BLaER1 treated with 17β-estradiol and CSF1 and Interleukin-3, amounts not matched to agents 10 nM and 100 nM (cell line): ENCODE data around the gene UROC1.

Source experiments
- H3K27ac ChIP-seq, 11 experiments: shearing (Covaris generic); formaldehyde crosslinking; 2 replicates each; pipeline ENCODE4 v1.8.1; 2022
- H3K27me3 ChIP-seq, 11 experiments: shearing (Covaris generic); formaldehyde crosslinking; 2 replicates each; pipeline ENCODE4 v1.8.1; 2022
- H3K36me3 ChIP-seq, 11 experiments: shearing (Covaris generic); formaldehyde crosslinking; 2 replicates each; pipeline ENCODE4 v1.8.1; 2022
- H3K4me1 ChIP-seq, 10 experiments: shearing (Covaris generic); formaldehyde crosslinking; 2 replicates each; pipeline ENCODE4 v1.8.1; 2022
- H3K4me2 ChIP-seq, 11 experiments: shearing (Covaris generic); formaldehyde crosslinking; 2 replicates each; pipeline ENCODE4 v1.8.1; 2022
- H3K4me3 ChIP-seq, 10 experiments: shearing (Covaris generic); formaldehyde crosslinking; 2 replicates each; pipeline ENCODE4 v1.8.1; 2022
- H3K9ac ChIP-seq, 11 experiments: shearing (Covaris generic); formaldehyde crosslinking; 2 replicates each; pipeline ENCODE4 v1.8.1; 2022
- H3K9me3 ChIP-seq, 11 experiments: shearing (Covaris generic); formaldehyde crosslinking; replicated peaks in 1 of 11; 2 replicates each; pipeline ENCODE4 v1.8.1; 2022
- H4K20me1 ChIP-seq, 11 experiments: shearing (Covaris generic); formaldehyde crosslinking; 2 replicates each; pipeline ENCODE4 v1.8.1; 2022
- Cebpa-rat ChIP-seq, 11 experiments: shearing (Covaris generic); IDR thresholded peaks; 2 replicates each; pipeline ENCODE4 v1.8.1; 2022

UROC1 gene

DNA sequence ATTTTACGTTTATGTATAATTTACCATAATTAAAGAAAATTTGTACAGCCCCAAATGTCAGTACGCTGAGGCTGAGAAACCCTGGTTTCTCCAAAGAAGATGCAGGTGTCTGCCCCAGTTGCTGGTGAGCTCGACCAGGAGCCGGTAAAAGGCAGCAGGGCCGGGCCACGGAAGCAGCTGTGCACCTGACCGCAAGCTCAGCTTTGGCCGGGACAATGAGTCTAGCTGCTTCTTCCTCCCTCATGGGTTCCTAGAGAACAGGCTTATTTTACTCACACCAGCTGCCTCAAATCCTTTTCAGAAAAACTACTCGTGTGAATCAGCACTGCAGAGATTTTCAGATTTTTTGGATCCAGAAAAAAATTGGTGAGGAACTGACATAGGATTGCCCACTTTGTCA lies 23.8 kb downstream of the UROC1 start:
- H3K36me3 ChIP-seq = no peaks in the 10 kb centered on the region
- H3K9ac ChIP-seq = peak overlapping the region in 6 of 11 experiments; percentile 36 to 62 (median 46); a peak in 7 of 22 replicates
- no peaks in the 10 kb centered on the region for H3K27me3 ChIP-seq
- no peaks in the 10 kb centered on the region for H3K9me3 ChIP-seq
- H4K20me1 ChIP-seq = peaks cover 0 to 10% (median 0%) of the 10 kb centered on the region in 11 experiments; a peak in 5 of 22 replicates
- no peak for TF ChIP-seq Cebpa-rat (IDR thresholded peaks at IDR 0.05)
- peak overlapping the region in 1 of 10 experiments; percentile 14; a peak in 1 of 20 replicates for H3K4me3 ChIP-seq
- peaks cover 49 to 100% (median 98%) of the 10 kb centered on the region in 10 experiments for H3K4me1 ChIP-seq
- H3K4me2 ChIP-seq = peak overlapping the region; percentile 41 to 84 (median 78)
- H3K27ac ChIP-seq = peak overlapping the region in 7 of 11 experiments; percentile 8 to 60 (median 29); a peak in 9 of 22 replicates

DNA sequence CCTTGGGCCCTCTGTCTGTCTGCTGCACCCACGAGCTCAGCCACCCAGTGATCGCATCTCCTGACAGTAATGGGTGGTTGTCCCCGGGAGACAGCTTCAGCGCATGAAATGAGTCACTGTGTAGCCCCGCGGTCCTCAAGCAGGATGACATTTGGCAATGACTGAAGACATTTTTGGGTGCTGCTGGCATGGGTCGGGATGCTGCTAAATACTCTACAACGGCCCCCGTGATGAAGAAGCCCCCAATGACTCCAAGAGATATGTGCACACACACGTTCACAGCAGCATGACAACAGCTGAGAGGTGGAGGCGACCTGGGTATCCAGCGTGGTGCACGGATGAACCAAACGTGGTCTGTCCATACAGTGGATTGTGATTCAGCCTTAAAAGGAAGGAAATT lies 24.5 kb downstream of the UROC1 start:
- Histone ChIP-seq H4K20me1 (peaks cover 0 to 10% (median 0%) of the 10 kb centered on the region in 11 experiments; a peak in 4 of 22 replicates), H3K4me2 (peak overlapping the region in 10 of 11 experiments; percentile 41 to 84 (median 78); a peak in 20 of 22 replicates), H3K9ac (peak overlapping the region in 2 of 11 experiments; percentile 37 to 41; a peak in 1 of 22 replicates), H3K4me3 (no peak overlapping the region), H3K4me1 (peaks cover 56 to 100% (median 98%) of the 10 kb centered on the region in 10 experiments), H3K27me3 (no peaks in the 10 kb centered on the region), H3K9me3 (no peaks in the 10 kb centered on the region), H3K36me3 (no peaks in the 10 kb centered on the region), H3K27ac (peak overlapping the region in 5 of 11 experiments; percentile 20 to 54 (median 40); a peak in 6 of 22 replicates)
- TF ChIP-seq Cebpa-rat (IDR thresholded peaks at IDR 0.05) = no peak

DNA sequence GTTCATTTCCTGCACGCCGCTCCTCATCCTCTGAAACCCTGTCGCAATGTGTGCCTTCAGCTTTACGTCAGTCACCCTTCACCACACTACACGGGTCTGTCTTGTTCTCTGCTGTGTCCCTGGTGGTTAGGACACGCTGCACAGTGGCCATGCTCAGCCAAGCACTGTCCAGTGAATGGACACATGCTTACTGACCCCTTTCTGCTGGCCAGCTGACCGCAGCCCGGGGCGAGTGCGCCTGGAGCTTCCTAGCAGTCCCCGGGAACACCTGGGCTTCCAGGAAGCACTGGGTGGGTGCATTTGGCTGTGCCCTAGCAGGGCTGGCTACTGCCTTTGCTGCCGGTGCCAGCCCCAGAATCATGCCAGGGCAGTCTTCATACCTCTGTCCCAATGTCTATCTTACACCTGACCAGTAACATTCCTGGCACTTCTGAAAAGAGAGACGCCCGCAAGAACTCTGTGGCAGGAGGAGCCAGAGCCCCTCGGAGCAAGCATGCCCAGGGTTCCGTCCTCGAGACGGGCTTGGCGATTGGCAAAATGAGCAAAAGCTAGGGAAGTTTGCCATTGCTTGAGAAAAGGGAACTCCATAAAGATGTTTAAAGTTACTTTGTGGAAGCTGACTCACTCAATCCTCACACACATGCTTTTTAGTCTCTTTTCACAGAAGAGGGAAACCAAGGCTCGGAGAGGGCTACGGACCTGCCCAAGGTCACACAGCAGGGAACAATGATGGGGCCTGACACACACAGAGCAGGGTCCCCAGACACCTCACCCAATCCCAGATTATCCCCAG lies 26.2 kb downstream of the UROC1 start:
- Histone ChIP-seq H3K9me3 (no peaks in the 10 kb centered on the region), H3K4me1 (peaks cover 58 to 100% (median 98%) of the 10 kb centered on the region in 10 experiments), H3K36me3 (no peaks in the 10 kb centered on the region), H3K4me3 (no peak overlapping the region), H3K27me3 (no peaks in the 10 kb centered on the region), H3K9ac (no peak overlapping the region), H4K20me1 (peaks cover 0 to 10% (median 0%) of the 10 kb centered on the region in 11 experiments; a peak in 4 of 22 replicates), H3K4me2 (peak overlapping the region; percentile 56 to 84 (median 78)), H3K27ac (peak overlapping the region in 4 of 11 experiments; percentile 18 to 49 (median 38); a peak in 5 of 22 replicates)
- TF ChIP-seq Cebpa-rat (IDR thresholded peaks at IDR 0.05) = no peak

GRCh38 chr3:126490619-126491018 lies 27.0 kb downstream of the UROC1 start:
- Histone ChIP-seq H3K4me3 (no peak overlapping the region), H4K20me1 (peaks cover 0 to 10% (median 0%) of the 10 kb centered on the region in 11 experiments; a peak in 4 of 22 replicates), H3K4me2 (peak overlapping the region; percentile 56 to 84 (median 78)), H3K4me1 (peaks cover 58 to 100% (median 98%) of the 10 kb centered on the region in 10 experiments), H3K9ac (no peak overlapping the region), H3K27ac (peak overlapping the region in 1 of 11 experiments; percentile 4; a peak in 1 of 22 replicates), H3K27me3 (no peaks in the 10 kb centered on the region), H3K36me3 (no peaks in the 10 kb centered on the region), H3K9me3 (no peaks in the 10 kb centered on the region)
- no peak for TF ChIP-seq Cebpa-rat (IDR thresholded peaks at IDR 0.05)

DNA sequence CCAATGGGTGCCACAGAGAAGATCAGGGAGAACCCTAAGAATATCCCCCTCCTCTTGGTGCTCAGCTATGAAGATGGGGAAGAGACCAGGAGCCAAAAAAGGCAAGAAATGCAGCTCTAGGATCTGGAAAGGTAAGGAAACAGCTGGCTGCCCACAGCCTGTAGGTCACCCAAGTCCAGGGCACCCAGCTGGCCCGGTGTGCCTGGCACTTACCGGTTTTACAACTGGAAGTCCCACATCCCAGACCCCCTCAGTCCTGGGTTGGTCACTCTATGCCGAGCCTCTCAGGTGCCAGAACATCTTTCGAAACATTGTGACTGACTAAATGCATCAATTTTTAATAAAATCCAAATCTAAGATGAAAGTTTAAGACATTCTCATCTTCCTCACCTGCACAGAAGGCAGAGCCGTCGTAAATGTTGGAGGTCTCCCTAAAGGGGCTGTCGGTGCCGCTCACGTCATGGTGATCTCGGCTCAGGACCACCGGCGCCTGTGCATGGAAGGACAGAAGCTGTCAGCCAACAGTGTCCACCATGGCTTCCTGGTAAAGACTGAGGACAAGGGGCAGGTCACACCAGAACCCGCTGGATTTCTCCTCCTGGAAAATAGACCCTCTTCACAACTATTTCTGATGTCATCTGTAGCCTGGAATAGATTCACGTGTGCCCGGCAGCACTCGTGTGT lies 28.5 kb downstream of the UROC1 start:
- Histone ChIP-seq H3K4me2 (peak overlapping the region; percentile 50 to 91 (median 83); a peak in 20 of 22 replicates), H3K27ac (peak overlapping the region in 4 of 11 experiments; percentile 14 to 62 (median 31); a peak in 6 of 22 replicates), H3K36me3 (no peaks in the 10 kb centered on the region), H3K27me3 (no peaks in the 10 kb centered on the region), H3K4me1 (peaks cover 53 to 86% (median 84%) of the 10 kb centered on the region in 10 experiments), H4K20me1 (peaks cover 0 to 5% (median 0%) of the 10 kb centered on the region in 11 experiments; a peak in 3 of 22 replicates), H3K9me3 (no peaks in the 10 kb centered on the region), H3K4me3 (no peak overlapping the region), H3K9ac (peak overlapping the region in 3 of 11 experiments; percentile 30 to 52 (median 34); a peak in 3 of 22 replicates)
- TF ChIP-seq Cebpa-rat (IDR thresholded peaks at IDR 0.05) = no peak

DNA sequence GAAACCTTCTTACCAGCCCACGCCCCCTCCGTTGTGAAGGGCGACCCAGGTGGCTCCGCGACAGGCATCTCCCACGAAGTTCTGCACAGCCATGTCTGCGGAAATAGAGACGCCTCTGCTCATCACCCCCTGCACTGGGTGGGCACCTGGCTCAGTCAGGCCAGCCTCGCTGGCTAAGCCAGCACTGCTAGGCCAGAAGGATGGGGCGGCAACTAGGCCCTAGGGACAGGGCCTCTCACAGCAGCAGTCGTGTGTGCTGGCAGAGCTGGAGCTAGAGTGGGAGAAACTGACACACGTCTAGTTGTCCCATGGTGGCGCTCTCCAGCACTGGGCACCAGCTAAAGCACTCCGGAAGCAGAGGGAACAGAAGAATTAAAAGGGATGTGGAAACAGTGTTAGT lies 29.4 kb downstream of the UROC1 start:
- H3K4me2 ChIP-seq = peak overlapping the region; percentile 50 to 91 (median 83)
- no peaks in the 10 kb centered on the region for H3K36me3 ChIP-seq
- no peak for TF ChIP-seq Cebpa-rat (IDR thresholded peaks at IDR 0.05)
- H3K27ac ChIP-seq = peak overlapping the region in 5 of 11 experiments; percentile 1 to 62 (median 57); a peak in 8 of 22 replicates
- peaks cover 47 to 79% (median 75%) of the 10 kb centered on the region in 10 experiments for H3K4me1 ChIP-seq
- no peaks in the 10 kb centered on the region; a peak in 1 of 22 replicates for H4K20me1 ChIP-seq
- peak overlapping the region in 3 of 11 experiments; percentile 30 to 52 (median 34); a peak in 4 of 22 replicates for H3K9ac ChIP-seq
- H3K9me3 ChIP-seq = no peaks in the 10 kb centered on the region
- no peak overlapping the region for H3K4me3 ChIP-seq
- H3K27me3 ChIP-seq = no peaks in the 10 kb centered on the region

GRCh38 chr3:126487151-126487771 lies 30.3 kb downstream of the UROC1 start:
- H3K27me3 ChIP-seq = no peaks in the 10 kb centered on the region
- no peak for TF ChIP-seq Cebpa-rat (IDR thresholded peaks at IDR 0.05)
- peaks cover 44 to 69% (median 66%) of the 10 kb centered on the region in 10 experiments for H3K4me1 ChIP-seq
- peak overlapping the region; percentile 50 to 91 (median 83) for H3K4me2 ChIP-seq
- H3K36me3 ChIP-seq = no peaks in the 10 kb centered on the region
- no peaks in the 10 kb centered on the region for H3K9me3 ChIP-seq
- peak overlapping the region in 8 of 11 experiments; percentile 2 to 52 (median 28); a peak in 11 of 22 replicates for H3K9ac ChIP-seq
- no peaks in the 10 kb centered on the region for H4K20me1 ChIP-seq
- peak overlapping the region in 5 of 11 experiments; percentile 16 to 62 (median 57); a peak in 9 of 22 replicates for H3K27ac ChIP-seq
- H3K4me3 ChIP-seq = no peak overlapping the region; a peak in 1 of 20 replicates

GRCh38 chr3:126486360-126486847 lies 31.2 kb downstream of the UROC1 start:
- Histone ChIP-seq H3K27ac (peak overlapping the region in 3 of 11 experiments; percentile 57 to 62 (median 59); a peak in 4 of 22 replicates), H3K27me3 (no peaks in the 10 kb centered on the region), H3K9ac (no peak overlapping the region), H3K4me2 (peak overlapping the region; percentile 50 to 91 (median 83); a peak in 21 of 22 replicates), H3K36me3 (no peaks in the 10 kb centered on the region), H3K4me1 (peaks cover 35 to 61% (median 57%) of the 10 kb centered on the region in 10 experiments), H3K9me3 (no peaks in the 10 kb centered on the region), H3K4me3 (no peak overlapping the region), H4K20me1 (no peaks in the 10 kb centered on the region)
- TF ChIP-seq Cebpa-rat (IDR thresholded peaks at IDR 0.05) = no peak
